GM19467 (cell line): ENCODE results near the gene RIOK2.
"Not testable (repeated sequence)": the region's sequence is repeated elsewhere in the genome, so short reads cannot be mapped to it uniquely, and the experiment has no call there.

Experiments used
- ATAC-seq: cut with Tn5 transposase; IDR thresholded peaks from one replicate; pipeline ENCODE4 v1.9.1; 2021; ENCODE audit warnings: mild to moderate bottlenecking, moderate library complexity; ENCODE audit not compliant: unreplicated experiment

Gene RIOK2

DNA sequence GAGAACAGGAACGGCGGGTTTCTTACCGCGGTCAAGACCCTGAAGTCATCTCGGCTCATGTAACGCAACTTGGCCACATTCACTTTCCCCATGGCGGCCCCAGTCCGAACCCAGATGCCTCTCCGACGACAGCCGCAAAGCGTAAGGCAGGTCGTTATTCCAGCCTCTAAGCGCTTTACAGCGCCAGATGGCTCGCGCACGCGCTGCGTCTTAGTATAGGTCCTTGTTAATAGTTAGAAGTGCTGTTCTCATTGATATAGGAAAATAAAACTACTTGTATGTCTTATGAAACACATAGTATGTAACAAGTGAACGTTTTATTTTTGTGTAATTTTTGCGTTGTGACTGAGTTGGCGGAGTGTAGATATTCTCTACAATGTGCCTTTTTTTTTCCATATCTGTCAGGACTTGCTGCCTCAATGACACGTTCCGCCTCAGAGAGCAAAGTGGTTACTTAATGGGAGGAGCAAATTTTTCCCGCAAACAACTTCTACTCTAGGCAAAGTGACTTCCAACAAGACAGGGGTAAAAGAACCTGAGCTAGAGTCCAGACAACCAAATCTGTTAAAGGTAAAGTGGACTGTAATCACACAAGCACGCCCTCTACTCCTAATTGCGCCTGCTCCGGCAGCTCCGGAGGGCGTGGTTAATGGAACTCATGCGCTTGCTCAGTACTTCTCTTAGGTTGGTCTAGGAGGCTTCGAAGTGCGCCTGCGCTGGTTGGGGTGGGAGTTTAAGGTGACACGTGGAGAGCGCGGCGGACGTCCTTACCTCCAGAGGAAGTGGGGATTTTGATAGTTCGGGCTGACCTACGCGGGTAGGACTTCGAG, at the start of gene RIOK2:
TSS of gene RIOK2 (minus strand) at position 148 of the 830 bp plus-strand sequence. CDS start at position 92, 56 bp downstream.
- ATAC-seq: peak; percentile 93

DNA sequence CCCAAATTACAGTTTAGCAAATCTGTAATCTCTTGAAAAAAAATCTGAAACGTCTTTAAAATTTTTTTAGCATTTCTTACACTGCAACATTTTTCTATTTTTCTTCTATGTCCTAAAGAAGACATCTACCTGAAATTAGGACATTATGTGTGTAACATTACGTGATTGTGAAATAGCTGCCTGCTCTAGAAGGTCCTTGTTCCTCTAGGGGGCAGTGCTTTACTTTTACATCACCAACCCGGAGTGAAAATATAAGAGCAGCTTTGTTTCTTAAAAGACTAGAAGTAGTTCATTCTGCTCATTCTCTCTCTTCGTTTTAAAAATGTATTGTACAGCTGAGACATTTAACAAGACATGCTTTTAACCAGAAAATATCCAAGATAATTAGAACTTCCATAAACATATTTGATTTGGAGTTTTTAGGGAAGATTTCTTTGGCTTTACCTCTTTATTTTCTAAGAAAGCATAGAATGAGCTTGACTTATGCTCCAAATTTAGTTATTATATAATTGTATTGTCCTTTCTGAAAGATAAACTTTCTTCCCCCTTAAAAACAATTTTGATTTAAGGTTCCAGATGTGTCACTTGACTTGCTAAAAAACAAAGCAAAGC, 48.1 kb upstream of the RIOK2 start:
- ATAC-seq: peak; percentile 91

DNA sequence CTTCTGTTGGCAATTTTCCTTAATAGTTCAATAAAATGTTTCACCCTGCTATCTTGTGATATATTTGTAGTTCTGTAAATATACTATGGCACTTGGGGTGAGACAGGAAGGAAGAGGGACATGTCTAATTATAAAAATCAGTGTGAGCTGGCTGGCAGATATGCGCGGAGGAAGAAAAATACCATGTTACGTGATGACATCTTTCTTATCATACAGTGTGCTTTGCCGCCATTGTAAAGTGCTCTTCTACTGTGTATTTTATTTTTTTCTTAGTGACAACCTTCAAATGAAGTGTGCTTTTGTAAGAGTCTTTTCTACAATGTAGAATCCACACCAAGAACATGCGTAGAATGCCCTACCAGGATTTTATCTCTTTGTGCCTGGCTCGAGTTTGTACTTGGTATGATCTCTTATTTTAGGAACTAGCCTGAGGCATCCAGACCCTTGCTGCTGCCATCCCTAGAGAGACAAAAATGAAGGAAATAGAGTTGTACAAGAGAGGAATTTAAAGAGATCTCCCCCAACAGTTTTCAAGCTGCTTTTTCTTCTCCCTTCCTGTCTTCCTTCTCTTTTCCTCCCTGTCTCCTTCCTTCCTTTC, 46.7 kb upstream of the RIOK2 start:
- ATAC-seq: no peak

DNA sequence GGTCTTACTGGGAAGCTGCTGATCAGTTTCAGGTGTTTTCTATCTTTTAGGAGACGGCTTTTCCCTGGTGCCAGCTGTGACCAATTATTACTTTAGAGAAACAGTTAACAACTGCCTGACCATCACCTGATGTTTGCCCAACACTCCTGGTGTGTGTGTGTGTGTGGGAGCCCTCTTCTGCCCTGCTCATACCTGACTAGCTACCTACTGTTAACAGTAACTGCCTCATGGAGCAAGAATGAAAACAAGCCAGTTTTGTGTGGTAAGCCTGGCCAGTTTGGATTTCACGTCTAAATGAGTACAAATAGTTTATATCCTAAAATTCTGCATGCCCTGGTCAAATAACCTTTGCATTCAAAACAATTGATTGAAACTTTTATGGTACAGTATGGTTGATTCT, 46.1 kb upstream of the RIOK2 start:
- ATAC-seq: no peak

DNA sequence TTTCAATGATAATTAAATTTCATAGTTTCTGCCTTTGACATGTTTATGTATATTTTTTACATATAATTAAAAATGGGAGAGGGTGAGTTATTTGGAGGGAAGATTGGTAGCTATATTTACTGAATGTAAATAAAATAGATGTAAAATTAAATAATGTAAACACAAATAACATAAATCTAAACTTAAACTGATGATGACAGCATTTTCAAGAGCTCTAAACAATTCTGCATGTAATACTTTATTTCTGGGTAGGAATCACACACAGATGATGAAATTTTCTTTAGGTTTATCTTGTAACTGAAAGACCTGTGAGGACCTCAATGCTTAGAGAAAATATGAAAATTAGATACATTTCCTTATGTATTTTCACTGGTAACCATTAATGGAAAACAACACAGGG, 42.2 kb upstream of the RIOK2 start:
- ATAC-seq: no peak

DNA sequence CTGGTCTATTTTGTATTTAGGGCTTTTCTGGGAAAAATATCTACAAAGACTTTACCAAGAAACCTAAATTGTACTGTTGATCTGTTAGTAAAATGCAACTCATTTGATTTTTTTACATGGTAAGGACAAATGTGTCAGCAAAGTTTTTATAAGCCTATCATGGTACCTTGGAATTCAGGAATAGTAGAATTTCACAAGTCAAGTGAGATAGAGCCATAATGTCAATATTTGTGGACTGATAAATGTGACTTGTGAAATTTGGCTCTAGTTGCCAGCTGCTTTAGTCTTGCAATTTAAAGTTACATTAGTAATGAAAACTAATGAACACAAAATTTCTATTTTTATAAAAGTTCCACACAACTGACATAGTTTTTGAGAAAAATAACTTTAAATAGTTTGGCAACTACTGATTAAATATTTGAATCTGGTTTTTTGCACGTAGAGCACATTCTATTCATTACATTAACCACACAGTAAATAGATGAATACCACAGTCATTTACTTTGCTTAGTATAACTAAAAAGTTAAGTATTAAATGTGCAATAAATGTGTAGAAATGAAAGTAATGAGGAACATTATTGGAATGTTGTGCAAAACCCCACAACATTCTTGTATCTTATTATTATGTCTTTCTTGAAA, 41.2 kb upstream of the RIOK2 start:
- no peak for ATAC-seq

DNA sequence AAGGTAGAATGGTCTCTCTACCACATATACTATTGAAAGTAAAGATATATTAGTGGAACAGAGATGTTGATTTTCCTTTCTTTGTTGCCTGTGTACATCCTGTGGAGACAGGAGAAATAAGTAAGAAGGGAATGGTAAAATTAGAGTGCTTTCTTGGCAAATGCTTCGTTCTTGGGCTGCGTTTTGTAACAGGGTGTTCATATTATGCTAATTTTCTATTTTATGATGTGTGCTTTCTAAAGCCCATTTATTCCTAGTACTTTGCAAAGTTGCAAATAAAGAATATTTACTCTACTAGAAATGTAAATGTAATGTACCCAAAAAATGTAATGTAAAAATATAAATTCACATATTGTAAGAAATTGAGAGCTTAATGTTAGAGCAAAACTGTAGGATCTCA, 40.5 kb upstream of the RIOK2 start:
- ATAC-seq: no peak

DNA sequence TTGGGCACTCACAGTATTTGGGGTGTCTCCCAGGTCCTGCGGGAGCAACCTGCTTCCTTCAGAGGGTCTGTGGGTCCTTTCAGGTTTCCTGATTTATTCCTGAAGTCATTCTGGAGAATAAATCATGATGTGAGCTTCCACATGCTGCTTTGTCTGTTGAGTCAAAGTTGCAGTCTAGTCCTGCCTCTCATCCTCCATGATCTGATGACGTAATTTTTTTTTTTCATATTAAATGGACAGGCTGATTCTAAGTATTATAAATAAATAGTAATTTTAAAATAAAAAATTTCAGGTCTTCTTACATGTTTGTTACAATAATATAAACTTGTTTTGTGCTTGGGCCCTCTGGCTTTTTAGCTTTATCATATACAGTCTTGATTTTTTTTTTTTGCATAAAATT, 26.3 kb upstream of the RIOK2 start:
- no peak for ATAC-seq

DNA sequence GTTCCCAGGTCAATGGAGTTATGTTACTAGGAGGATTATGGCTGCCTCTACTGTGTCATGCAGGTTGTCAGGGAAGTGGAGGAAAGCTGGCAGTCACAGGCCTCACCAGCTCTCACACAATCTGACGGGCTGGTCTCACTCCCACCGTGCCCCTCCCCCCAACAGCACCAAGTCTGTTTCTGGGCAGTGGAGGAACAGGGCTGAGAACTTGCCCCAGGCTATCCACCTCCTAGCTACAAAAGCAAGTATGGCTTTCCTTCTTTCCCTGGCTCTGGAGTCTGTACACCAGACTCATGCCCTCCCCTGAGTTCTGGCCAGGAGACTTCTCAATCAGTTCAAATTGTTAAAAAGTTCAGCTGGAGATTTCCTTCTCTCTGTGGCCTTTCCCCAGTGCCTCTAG, 25.7 kb upstream of the RIOK2 start:
- no peak for ATAC-seq

DNA sequence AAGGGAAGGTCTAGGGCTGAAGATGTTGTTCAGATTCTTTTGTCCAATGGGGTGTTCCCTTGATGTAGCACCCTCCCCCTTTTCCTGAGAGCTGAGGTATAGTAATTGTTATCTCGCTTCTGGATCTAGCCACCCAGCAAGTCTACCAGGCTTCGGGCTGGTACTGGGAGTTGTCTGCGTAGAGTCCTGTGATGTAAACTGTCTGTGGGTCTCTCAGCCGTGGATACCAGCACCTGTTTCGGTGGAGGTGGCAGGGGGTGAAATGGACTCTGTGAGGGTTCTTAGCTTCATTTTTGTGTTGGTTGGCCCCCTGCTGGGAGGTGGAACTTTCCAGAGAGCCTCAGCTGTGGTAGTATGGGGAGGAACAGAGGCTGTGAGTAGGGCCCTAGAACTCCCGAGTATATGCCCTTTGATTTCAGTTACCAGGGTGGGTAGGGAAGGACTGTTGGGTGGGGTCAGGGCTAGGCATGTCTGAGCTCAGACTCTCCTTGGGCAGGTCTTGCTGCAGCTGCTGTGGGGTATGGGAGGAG, 25.2 kb upstream of the RIOK2 start:
- ATAC-seq: no peak

DNA sequence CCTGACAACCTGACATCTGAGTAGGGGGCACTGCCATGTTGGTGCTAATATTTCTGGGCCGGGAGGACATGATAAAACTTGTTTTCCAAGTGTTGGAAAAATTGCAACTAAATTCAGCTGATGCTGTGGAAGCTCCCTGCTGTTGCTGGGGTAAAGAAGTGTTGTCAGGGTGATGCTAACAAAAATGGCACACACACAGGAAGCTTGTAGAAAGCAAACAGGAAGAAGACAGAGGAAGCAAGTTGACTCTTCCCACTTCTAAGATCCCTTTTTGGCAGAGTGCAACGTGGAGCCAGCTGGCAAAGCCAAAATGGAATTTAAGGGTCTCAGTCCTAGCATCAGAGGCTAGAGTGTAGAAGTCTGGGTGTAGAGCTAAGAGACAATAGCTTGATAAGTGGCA, 11.3 kb upstream of the RIOK2 start:
- ATAC-seq: no peak

DNA sequence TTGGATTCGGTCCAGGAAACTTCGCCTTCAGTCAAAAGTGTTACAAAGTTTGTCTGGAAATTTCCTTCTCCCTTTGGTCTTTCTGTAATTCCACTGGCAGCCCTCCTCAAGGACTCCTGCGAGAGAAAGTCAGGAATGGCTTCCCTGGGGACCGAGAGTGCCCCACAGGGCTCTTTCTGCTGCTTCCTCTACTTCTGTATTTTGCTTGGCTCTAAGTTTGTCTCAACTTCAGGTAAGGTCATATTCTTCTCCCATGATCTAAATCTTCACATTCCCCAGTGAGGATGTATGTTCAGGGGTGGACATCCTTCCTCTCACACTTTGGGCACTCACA, 10.3 kb upstream of the RIOK2 start:
- no peak for ATAC-seq

DNA sequence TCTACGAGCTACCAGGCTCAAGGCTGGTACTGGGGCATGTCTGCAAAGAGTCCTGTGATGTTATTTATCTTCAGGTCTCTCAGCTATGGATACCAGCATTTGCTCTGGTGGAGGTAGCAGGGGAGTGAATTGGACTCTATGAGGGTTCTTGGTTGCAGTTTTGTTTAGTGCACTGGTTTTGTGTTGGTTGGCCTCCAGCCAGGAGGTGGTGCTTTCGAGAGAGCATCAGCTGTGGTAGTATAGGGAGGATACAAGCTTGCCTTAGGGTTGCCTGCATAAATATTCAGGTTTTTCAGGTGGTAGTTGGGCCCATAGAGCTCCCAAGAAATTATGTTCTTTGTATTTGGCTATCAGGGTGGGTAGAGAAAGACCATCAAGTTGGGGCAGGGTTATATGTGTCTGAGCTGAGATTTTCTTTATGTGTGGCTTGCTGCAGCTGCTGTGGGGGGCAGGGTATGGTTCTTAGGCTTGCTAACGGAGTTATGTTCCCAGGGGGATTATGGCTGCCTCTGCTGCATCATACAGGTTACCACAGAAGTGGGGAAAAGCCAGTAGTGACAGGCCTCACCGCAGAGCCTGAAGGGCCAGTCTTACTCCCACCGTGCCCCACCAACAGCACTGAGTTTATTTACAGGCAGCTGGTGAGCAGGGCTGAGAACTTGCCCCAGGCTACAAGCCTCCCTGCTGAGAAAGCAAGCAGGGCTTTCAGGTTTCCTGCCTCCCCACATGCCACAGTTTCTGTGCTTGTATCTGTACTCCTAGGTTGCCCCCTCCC, 9.7 kb upstream of the RIOK2 start:
- ATAC-seq: peak; percentile 71

DNA sequence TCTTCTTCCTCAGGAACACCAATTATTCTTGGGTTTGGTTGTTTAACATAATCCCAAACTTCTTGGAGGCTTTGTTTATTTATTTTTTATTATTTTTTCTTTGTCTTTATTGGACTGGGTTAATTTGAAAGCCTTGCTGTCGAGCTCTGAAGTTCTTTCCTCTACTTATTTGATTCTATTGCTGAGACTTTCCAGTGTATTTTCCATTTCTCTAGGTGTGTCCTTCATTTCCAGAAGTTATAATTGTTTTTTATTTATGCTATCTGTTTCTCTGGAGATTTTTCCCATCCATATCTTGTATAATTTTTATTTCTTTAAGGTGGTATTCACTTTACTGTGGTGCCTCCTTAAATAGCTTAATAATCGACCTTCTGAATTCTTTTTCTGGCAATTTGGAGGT, 8.8 kb upstream of the RIOK2 start:
- no peak for ATAC-seq

DNA sequence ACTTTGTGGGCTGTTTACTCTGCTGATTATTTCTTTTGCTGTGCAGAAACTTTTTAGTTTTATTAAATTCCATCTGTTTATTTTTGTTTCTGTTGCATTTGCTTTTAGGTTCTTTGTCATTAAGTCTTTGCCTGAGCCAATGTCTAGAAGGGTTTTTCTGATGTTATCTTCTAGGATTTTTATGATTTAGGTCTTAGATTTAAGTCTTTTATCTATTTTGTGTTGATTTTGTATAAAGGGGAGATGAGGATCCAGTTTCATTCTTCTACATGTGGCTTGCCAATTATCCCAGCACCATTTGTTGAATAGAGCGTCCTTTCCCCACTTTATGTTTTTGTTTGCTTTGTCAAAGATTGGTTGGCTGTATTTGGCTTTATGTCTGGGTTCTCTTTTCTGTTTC, 6.5 kb upstream of the RIOK2 start:
- ATAC-seq: not testable (repeated sequence)

DNA sequence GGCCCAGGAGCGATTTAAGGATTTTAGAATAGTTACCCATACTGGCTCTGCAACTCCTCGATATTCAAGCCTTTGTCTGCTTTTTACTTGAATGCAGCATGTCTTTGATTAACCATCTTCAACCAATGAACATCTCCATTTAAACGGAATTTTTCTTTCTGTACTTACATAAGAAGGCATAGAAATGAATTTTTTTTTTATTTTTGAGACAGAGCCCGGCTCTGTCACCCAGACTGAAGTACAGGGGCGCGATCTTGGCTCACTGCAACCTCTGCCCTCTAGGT, 825 bp upstream of the RIOK2 start:
- no peak for ATAC-seq

DNA sequence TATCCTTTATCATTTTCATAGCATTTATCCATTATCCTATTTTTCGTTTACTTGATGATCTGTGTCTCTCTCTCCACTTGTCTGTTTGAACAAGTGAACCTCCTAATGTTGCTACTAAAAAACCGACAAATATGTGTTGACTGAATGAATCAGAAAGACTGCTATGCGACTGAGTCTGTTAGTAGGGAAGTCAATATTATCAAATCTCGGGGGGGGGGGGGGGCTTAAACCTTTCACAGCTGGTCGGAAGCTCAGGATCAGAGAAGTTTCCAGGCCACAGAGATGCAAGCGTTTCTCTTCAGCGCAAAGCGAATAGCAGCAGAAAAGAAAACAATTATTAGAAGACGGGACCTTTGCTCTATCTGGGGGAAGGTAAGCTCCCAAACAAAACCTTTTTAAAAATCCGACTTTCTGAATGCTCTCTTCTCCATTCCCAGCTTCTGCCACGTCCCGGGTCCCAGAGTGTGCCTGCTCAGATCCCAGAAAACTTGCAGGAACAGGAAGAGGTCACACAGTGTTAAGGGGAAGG, 412 bp downstream of the RIOK2 start:
- no peak for ATAC-seq

DNA sequence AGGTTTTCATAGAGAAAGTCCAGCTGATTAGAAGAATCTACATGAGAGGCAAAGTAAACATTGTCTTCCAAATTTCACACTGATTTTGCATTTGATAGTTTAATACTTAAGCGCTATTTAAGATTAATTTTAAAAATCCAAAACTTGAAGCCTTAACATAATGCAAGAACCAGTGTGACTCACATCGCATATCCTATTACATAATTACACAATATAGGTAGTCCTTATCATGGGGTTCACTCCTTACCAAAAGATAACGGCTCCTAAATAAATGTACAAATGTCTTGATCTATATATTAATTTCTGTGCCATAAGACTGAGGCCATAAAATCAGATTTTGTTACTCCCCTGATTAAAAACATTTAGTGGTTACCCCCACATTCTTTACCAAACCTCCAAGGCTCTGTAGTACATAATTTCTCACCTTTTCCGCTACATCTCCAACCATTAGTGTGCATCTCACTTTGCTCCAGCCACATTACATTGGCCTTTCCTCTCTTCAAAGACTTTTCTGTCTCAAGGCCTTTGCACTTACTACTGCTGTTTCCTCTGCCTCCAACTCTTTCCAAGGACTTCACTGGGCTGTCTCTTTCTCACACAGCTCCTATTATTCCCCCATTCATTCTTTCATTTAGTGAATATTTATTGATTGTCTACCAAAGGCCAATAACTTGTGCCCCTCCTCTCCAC, 1.0 kb downstream of the RIOK2 start:
- no peak for ATAC-seq

DNA sequence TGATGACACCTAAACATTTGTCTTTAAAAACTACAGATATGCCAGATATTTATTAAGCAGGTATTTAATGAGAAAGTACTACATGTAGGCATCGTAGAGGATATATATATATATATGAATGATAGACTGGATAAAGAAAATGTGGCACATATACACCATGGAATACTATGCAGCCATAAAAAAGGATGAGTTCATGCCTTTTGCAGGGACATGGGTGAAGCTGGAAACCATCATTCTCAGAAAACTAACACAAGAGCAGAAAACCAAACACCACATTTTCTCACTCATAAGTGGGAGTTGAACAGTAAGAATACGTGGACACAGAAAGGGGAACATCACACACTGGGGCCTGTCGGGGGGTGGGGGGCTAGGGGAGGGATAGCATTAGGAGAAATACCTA, 3.6 kb downstream of the RIOK2 start:
- not testable (repeated sequence) for ATAC-seq

DNA sequence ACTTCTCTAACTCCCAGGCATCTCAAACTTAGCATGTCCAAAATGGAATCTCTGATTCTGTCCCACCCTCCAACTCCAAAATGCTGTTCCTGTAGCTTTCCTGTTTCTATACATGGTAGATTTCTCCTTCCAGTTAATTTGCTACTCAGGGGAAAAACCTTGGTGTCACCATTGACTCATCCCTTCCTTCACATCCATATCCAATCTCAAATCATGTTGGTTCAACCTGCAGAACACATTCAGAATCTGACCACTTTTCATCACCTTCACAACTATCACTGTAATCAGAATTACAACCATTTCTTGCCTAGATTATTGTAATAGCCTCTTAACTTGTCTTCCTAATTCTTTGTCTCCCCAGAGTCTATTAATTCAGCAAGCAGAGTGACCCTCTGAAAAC, 10.8 kb downstream of the RIOK2 start:
- no peak for ATAC-seq
